NCI-H526 treated with DMSO at 0.1 percent for 48 hours (cell line): ENCODE data around the gene GFM2.
"Not testable (repeated sequence)": the region's sequence is repeated elsewhere in the genome, so short reads cannot be mapped to it uniquely, and the experiment has no call there.

ENCODE experiments used
- DNase-seq: peaks from one replicate; lab custom pipeline; 2025; lab: John Stamatoyannopoulos, UW

The GFM2 gene, protein sequence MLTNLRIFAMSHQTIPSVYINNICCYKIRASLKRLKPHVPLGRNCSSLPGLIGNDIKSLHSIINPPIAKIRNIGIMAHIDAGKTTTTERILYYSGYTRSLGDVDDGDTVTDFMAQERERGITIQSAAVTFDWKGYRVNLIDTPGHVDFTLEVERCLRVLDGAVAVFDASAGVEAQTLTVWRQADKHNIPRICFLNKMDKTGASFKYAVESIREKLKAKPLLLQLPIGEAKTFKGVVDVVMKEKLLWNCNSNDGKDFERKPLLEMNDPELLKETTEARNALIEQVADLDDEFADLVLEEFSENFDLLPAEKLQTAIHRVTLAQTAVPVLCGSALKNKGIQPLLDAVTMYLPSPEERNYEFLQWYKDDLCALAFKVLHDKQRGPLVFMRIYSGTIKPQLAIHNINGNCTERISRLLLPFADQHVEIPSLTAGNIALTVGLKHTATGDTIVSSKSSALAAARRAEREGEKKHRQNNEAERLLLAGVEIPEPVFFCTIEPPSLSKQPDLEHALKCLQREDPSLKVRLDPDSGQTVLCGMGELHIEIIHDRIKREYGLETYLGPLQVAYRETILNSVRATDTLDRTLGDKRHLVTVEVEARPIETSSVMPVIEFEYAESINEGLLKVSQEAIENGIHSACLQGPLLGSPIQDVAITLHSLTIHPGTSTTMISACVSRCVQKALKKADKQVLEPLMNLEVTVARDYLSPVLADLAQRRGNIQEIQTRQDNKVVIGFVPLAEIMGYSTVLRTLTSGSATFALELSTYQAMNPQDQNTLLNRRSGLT

GRCh38 chr5:74766849-74767578 lies at the start of gene GFM2, which contains the start of gene NSA2:
GFM2 (minus strand) TSS chr5:74767117; CDS start chr5:74763742, 3,375 bp downstream.
NSA2 (plus strand) TSS chr5:74767249; CDS start chr5:74767361, 112 bp downstream.
- DNase-seq = peak; percentile 77

DNA sequence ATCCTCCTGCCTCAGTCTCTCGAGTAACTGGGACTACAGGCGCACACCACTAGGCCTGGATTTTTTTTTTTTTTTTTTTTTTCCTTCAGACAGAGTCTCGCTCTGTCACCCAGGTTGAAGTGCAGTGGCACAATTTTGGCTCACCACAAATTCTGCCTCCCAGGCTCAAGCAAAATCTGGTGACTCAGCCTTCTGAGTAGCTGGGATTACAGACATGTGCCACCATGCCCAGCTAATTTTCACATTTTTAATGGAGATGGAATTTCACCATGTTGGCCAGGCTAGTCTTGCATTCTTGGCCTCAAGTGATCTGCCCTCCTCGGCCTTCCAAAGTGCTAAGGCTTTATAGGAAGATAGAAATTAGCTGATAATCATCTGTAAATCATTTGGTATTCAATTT lies 44.0 kb upstream of the GFM2 start:
- DNase-seq = no peak

- DNase-seq = no peak
Observed at GRCh38 chr5:74801941-74802340, 35.0 kb upstream of the GFM2 start.

GRCh38 chr5:74801197-74801596 lies 34.3 kb upstream of the GFM2 start:
- no peak for DNase-seq

GRCh38 chr5:74798977-74799911 lies 32.3 kb upstream of the GFM2 start:
- no peak for DNase-seq

- not testable (repeated sequence) for DNase-seq
Observed at GRCh38 chr5:74791669-74792068, 24.8 kb upstream of the GFM2 start.

GRCh38 chr5:74787424-74787823 lies 20.5 kb upstream of the GFM2 start:
- DNase-seq = no peak

DNA sequence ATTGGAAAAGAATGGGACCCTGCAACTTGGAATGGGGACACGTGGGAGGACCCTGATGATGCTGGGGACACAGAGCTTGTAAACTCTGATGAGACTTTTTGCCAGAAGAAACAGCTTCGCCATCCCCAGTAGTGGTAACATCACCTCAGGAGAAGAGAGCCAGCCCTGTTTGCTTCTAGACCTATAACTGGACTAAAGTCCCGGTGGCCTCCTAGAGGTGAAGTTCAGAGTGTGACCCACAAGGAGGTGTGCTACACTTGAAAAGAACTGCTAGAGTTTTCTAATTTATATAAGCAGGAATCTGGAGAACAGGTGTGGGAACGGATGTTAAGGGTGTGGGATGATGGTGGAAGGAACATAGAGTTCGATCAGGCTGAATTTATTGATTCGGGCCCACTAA lies 19.9 kb upstream of the GFM2 start:
- DNase-seq = no peak

DNA sequence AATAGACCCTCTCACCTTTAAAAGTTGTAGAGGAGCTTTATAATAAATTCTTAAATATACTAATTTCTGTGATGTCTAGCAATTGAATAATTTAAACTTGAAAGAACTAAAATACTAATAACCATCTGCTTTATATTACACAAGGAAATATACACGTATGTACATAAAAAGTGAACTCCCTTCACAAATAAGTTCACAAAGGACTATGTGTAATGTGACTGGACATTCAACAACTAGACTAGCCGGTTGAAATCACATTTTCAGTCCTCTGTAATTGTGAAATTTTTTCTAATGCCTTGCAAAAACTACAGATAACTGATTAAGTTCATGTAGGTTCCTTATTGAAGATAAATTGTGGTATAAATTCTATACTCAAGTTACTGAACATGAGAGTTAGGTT lies 11.7 kb upstream of the GFM2 start:
- DNase-seq = no peak

DNA sequence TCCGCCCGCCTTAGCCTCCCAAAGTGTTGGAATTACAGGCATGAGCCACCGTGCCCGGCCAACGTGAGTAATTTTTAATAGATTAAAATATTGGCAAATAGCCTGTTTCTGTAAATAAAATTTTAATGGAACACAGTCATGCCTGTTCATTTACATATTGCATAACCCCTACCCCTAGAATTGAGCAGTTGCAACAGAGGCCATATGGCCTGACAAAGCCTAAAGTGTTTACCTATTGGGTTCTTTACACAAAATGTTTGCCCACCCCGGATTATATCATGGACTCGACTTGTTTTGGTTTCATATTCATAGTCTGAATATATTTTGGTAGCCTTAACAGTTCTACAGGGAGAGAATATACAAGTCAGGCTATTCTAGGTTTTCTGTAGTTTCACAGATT lies 5.4 kb upstream of the GFM2 start:
- DNase-seq = no peak

DNA sequence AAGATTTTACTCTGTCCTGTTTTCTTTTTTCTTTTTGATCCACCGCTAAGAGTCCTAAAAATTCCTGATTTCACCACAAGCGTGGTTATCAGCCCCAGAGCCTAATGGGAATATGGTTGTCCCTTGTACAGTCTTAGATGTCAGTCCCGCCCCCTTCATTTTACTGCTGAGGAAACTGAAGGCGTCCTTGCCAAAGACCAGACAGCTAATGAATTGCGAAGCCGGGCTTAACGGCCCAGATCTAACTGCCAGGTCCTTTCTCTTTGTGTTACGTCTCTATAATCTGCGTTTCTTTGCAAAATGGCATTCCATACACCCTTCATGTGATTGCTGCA lies 629 bp upstream of the GFM2 start:
- no peak for DNase-seq

DNA sequence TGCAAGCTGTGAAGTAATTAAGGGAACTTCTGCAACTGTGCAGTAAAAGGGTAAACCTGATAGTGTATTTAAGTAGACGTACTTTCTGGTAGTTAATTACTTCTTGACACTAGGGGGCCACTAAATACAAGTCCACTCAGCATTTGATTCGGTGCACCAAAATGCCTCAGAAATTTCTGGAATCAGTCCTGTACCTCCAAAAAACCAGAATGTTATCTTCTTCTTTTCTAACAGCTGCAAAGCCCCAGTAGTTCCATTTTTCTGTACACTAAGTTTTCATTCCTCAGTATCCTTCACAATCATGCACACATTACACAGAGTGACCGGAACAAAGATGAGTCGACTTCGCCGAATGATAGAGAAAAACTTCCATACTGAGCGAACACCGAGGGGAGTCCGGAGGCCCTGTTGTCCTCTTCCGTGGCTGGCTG lies 484 bp downstream of the GFM2 start:
- DNase-seq = peak; percentile 33

GRCh38 chr5:74765929-74766328 lies 988 bp downstream of the GFM2 start:
- DNase-seq = no peak

- no peak for DNase-seq
Observed at GRCh38 chr5:74765201-74765600, 1.7 kb downstream of the GFM2 start.

- no peak for DNase-seq
Observed at GRCh38 chr5:74763504-74763903, 3.4 kb downstream of the GFM2 start.

- DNase-seq = no peak
Observed at GRCh38 chr5:74762599-74762998, 4.3 kb downstream of the GFM2 start.

DNA sequence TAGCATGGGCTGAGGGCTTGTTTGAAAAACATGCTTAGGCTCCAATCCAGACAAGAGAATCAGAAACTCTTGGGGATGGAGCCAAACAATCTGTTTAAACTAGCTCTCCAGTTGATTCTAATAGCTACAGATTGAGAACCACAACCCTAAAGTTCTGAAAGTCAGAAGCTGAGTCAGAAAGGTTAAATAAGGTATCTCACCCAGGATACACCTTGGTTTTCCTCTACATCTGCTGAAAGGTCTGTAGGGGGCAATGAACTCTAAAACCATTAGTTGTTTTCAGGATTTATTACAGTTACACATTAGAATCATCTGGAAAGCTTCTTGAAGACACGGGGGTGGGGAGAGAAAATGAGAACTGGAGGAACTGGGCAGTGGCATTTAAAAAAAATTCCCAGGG lies 5.7 kb downstream of the GFM2 start:
- no peak for DNase-seq

- not testable (repeated sequence) for DNase-seq
Observed at GRCh38 chr5:74748742-74749141, 18.2 kb downstream of the GFM2 start.

DNA sequence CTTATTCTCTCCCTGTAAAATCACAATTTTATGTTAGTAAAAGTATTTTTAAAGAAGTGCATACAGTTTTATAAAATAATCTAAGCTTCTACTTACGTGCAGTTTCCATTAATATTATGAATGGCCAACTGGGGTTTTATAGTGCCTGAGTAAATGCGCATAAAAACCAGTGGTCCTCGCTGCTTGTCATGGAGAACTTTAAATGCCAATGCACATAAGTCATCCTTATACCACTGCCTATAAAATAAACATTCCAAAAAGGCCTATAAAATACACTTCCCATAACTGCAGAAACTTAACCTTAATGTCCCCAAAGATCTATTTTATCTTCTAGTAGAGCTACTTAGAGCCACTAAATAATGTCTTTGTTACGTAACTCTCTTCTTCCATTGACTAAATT lies 28.5 kb downstream of the GFM2 start:
- no peak for DNase-seq

DNA sequence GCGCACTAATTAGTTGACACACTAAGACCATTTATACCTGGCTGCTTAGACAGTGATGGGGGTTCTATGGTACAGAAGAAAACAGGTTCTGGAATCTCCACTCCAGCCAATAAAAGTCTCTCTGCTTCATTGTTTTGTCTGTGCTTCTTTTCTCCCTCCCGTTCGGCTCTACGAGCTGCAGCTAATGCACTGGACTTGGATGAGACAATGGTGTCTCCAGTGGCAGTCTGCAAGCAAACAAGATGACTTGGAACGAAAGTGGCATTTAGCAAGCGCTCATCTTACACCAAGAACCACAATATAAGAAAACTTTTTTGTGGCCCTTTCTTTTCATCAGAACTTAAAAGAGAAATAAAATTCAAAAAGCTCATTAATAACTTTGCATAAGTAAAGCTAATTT lies 30.2 kb downstream of the GFM2 start:
- DNase-seq = no peak

GRCh38 chr5:74725331-74725730 lies 41.6 kb downstream of the GFM2 start:
- DNase-seq = no peak

GRCh38 chr5:74722271-74722670 lies 44.6 kb downstream of the GFM2 start:
- no peak for DNase-seq
